ENCODE measurements around the gene PNPLA3.

The PNPLA3 gene

GRCh38 chr22:43995057-43995685 is 71.6 kb downstream of the PNPLA3 start:
- H3K4me3 ChIP-seq (ENCODE audit: low read depth in 1 of 2, low read length in 1 of 2) = peak overlapping the region; percentile 48 to 50
- peaks cover 36% of the 10 kb centered on the region for H3K36me3 ChIP-seq
- H3K4me1 ChIP-seq (ENCODE audit: control insufficient read depth in 1 of 2, insufficient read depth in 1 of 2, low read depth in 1 of 2, low read length in 1 of 2) = peaks cover 11 to 13% of the 10 kb centered on the region in 2 experiments
- no peaks in the 10 kb centered on the region for H3K9me3 ChIP-seq
- H3K27me3 ChIP-seq = no peaks in the 10 kb centered on the region
- TF ChIP-seq CTCF (IDR thresholded peaks at IDR 0.05) = no peak
- H3K27ac ChIP-seq = peak overlapping the region; percentile 70

- Histone ChIP-seq H3K9me3 (no peaks in the 10 kb centered on the region), H3K27me3 (no peaks in the 10 kb centered on the region), H3K4me3 (ENCODE audit: low read depth in 1 of 2, low read length in 1 of 2) (peak overlapping the region; percentile 48 to 50), H3K36me3 (peaks cover 30% of the 10 kb centered on the region), H3K4me1 (ENCODE audit: control insufficient read depth in 1 of 2, insufficient read depth in 1 of 2, low read depth in 1 of 2, low read length in 1 of 2) (peaks cover 11 to 13% of the 10 kb centered on the region in 2 experiments), H3K27ac (peak overlapping the region; percentile 70)
- no peak for TF ChIP-seq CTCF (IDR thresholded peaks at IDR 0.05)
Observed at GRCh38 chr22:43995798-43996169, 72.2 kb downstream of the PNPLA3 start.

- peak overlapping the region; percentile 48 to 50 for H3K4me3 ChIP-seq (ENCODE audit: low read depth in 1 of 2, low read length in 1 of 2)
- peak overlapping the region; percentile 70 for H3K27ac ChIP-seq
- no peaks in the 10 kb centered on the region for H3K9me3 ChIP-seq
- no peak for TF ChIP-seq CTCF (IDR thresholded peaks at IDR 0.05)
- H3K4me1 ChIP-seq (ENCODE audit: control insufficient read depth in 1 of 2, insufficient read depth in 1 of 2, low read depth in 1 of 2, low read length in 1 of 2) = peaks cover 11 to 13% of the 10 kb centered on the region in 2 experiments
- no peaks in the 10 kb centered on the region for H3K27me3 ChIP-seq
- H3K36me3 ChIP-seq = peaks cover 24% of the 10 kb centered on the region
Observed at GRCh38 chr22:43996170-43996980, 72.8 kb downstream of the PNPLA3 start.

- no peaks in the 10 kb centered on the region for H3K27me3 ChIP-seq
- H3K36me3 ChIP-seq = peaks cover 19% of the 10 kb centered on the region
- H3K4me1 ChIP-seq (ENCODE audit: control insufficient read depth in 1 of 2, insufficient read depth in 1 of 2, low read depth in 1 of 2, low read length in 1 of 2) = peaks cover 11 to 13% of the 10 kb centered on the region in 2 experiments
- no peak overlapping the region for H3K27ac ChIP-seq
- no peak overlapping the region for H3K4me3 ChIP-seq (ENCODE audit: low read depth in 1 of 2, low read length in 1 of 2)
- TF ChIP-seq CTCF (IDR thresholded peaks at IDR 0.05) = no peak
- H3K9me3 ChIP-seq = no peaks in the 10 kb centered on the region
Observed at GRCh38 chr22:43996981-43997265, 73.3 kb downstream of the PNPLA3 start.
